GM12878 (cell line): ENCODE results near the gene PTPRN2.

ENCODE experiments used
- CEBPB ChIP-seq, 2 experiments: fragments of 150-350 bp in 1 of 2; IDR thresholded peaks; 2 replicates each; pipeline ENCODE4 v1.6.1; 2012 to 2014; ENCODE audit warnings: low read depth in 2 of 2, low read length in 2 of 2, borderline replicate concordance in 1 of 2, inconsistent platforms in 1 of 2
- CHD2 ChIP-seq: IDR thresholded peaks from 2 replicates; pipeline ENCODE4 v1.6.1; 2011; ENCODE audit warnings: low read depth, low read length, improper control_type of control experiment, borderline replicate concordance
- FOXM1 ChIP-seq: IDR thresholded peaks from 2 replicates; pipeline ENCODE4 v1.6.1; 2012; ENCODE audit warnings: low read depth, mild to moderate bottlenecking, inconsistent platforms, low read length, moderate library complexity
- HCFC1 ChIP-seq: fragments of 150-350 bp; IDR thresholded peaks from 2 replicates; pipeline ENCODE4 v1.6.1; 2014; ENCODE audit warnings: low read length
- POLR2AphosphoS5 ChIP-seq: IDR thresholded peaks from 2 replicates; pipeline ENCODE4 v1.6.1; 2011; ENCODE audit warnings: mild to moderate bottlenecking, low read length, inconsistent platforms
- SMAD1 ChIP-seq: fragments of 450-650 bp; IDR thresholded peaks from 2 replicates; pipeline ENCODE4 v1.6.1; 2018; ENCODE audit warnings: mild to moderate bottlenecking, low read depth; ENCODE audit not compliant: partially characterized antibody
- SREBF1 ChIP-seq: IDR thresholded peaks from 2 replicates; pipeline ENCODE4 v1.6.1; 2012; ENCODE audit warnings: mild to moderate bottlenecking, low read length
- YBX1 ChIP-seq: fragments of 450-650 bp; IDR thresholded peaks from 2 replicates; pipeline ENCODE4 v1.6.1; 2016; ENCODE audit warnings: antibody characterized with exemption
- TF ChIP-seq, protein P1 (sequence below), 3 experiments: IDR thresholded peaks in 2 of 3; conservative IDR thresholded peaks in 1 of 3; 2 replicates each; pipeline ENCODE4 v1.5.1; 2011; ENCODE audit warnings: low read depth in 3 of 3, low read length in 3 of 3, mild to moderate bottlenecking in 3 of 3, control low read depth in 2 of 3, moderate library complexity in 2 of 3, inconsistent platforms in 1 of 3, mixed read lengths in 1 of 3; ENCODE audit not compliant: control insufficient read depth in 2 of 3, insufficient read depth in 1 of 3; ENCODE audit errors: extremely low read depth in 1 of 3
- TF ChIP-seq, protein P2 (sequence below): IDR thresholded peaks from 2 replicates; pipeline ENCODE4 v1.6.1; 2011; ENCODE audit warnings: mild to moderate bottlenecking, low read depth, low read length, moderate library complexity; ENCODE audit not compliant: insufficient replicate concordance

DNA sequence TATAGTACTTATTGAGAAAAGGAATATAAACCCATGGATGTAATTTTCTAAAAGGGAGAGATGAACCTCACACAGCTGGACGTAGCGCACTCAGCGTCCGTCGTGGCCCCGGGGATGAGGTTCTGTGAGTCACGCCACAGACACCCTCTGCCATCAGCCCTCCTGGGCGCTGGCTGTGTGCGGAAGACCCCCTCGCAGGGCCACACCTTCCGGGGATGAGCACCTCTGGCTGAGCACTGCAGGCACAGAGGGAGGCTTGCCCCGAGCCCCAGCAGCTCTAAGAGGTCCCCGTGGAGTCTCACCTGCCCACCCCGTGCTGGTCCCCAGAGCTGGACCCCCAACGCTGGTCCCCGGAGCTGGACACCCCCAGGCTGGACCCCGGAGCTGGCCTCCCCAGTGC lies 215.8 kb downstream of the PTPRN2 start:
- TF ChIP-seq FOXM1 (no peak), SMAD1 (no peak), POLR2AphosphoS5 (no peak), CHD2 (no peak), HCFC1 (no peak), YBX1 (no peak), CEBPB (IDR thresholded peaks at IDR 0.05; ENCODE audit: borderline replicate concordance in 1 of 2, low read depth in 2 of 2, low read length in 2 of 2) (no peak), SREBF1 (no peak)
- TF ChIP-seq, protein P1, sequence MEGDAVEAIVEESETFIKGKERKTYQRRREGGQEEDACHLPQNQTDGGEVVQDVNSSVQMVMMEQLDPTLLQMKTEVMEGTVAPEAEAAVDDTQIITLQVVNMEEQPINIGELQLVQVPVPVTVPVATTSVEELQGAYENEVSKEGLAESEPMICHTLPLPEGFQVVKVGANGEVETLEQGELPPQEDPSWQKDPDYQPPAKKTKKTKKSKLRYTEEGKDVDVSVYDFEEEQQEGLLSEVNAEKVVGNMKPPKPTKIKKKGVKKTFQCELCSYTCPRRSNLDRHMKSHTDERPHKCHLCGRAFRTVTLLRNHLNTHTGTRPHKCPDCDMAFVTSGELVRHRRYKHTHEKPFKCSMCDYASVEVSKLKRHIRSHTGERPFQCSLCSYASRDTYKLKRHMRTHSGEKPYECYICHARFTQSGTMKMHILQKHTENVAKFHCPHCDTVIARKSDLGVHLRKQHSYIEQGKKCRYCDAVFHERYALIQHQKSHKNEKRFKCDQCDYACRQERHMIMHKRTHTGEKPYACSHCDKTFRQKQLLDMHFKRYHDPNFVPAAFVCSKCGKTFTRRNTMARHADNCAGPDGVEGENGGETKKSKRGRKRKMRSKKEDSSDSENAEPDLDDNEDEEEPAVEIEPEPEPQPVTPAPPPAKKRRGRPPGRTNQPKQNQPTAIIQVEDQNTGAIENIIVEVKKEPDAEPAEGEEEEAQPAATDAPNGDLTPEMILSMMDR (IDR thresholded peaks at IDR 0.05 in 2 of 3, conservative IDR thresholded peaks at IDR 0.05 in 1 of 3; ENCODE audit: control insufficient read depth in 2 of 3, extremely low read depth in 1 of 3, insufficient read depth in 1 of 3, low read depth in 3 of 3, low read length in 3 of 3) = no peak
- TF ChIP-seq, protein P2, sequence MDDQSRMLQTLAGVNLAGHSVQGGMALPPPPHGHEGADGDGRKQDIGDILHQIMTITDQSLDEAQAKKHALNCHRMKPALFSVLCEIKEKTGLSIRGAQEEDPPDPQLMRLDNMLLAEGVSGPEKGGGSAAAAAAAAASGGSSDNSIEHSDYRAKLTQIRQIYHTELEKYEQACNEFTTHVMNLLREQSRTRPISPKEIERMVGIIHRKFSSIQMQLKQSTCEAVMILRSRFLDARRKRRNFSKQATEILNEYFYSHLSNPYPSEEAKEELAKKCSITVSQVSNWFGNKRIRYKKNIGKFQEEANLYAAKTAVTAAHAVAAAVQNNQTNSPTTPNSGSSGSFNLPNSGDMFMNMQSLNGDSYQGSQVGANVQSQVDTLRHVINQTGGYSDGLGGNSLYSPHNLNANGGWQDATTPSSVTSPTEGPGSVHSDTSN = no peak
